Testis (tissue), 2 donors: ENCODE measurements around the gene THSD7A.

Experiments
- POLR2A ChIP-seq: fragments of 450-650 bp; IDR thresholded peaks from one replicate; pipeline ENCODE4 v1.6.1; 2017; ENCODE audit warnings: antibody characterized with exemption, mild to moderate bottlenecking, moderate library complexity
- TF ChIP-seq, protein P1 (sequence below), 3 experiments: fragments of 450-650 bp in 2 of 3; fragments of 200-600 bp in 1 of 3; sonication (generic) in 1 of 3; IDR thresholded peaks; one replicate each; pipeline ENCODE4 v1.5.1; 2016 to 2019; ENCODE audit warnings: antibody characterized with exemption in 3 of 3, mild to moderate bottlenecking in 2 of 3, moderate library complexity in 1 of 3

GRCh38 chr7:11478426-11478825 is 353.6 kb downstream of the THSD7A start:
- TF ChIP-seq, protein P1, sequence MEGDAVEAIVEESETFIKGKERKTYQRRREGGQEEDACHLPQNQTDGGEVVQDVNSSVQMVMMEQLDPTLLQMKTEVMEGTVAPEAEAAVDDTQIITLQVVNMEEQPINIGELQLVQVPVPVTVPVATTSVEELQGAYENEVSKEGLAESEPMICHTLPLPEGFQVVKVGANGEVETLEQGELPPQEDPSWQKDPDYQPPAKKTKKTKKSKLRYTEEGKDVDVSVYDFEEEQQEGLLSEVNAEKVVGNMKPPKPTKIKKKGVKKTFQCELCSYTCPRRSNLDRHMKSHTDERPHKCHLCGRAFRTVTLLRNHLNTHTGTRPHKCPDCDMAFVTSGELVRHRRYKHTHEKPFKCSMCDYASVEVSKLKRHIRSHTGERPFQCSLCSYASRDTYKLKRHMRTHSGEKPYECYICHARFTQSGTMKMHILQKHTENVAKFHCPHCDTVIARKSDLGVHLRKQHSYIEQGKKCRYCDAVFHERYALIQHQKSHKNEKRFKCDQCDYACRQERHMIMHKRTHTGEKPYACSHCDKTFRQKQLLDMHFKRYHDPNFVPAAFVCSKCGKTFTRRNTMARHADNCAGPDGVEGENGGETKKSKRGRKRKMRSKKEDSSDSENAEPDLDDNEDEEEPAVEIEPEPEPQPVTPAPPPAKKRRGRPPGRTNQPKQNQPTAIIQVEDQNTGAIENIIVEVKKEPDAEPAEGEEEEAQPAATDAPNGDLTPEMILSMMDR (IDR thresholded peaks at IDR 0.05) = no peak
- TF ChIP-seq POLR2A = no peak
